Neural cell (in vitro differentiated cells): ENCODE measurements around the gene H6PD. TPM values are rescaled to one million over a fixed set of nuclear protein-coding genes. Genes with fewer than 3 reads are reported as not detected.

Source experiments
- H2AFZ ChIP-seq: fragments of 200-600, 300-800 bp; sonication (generic), shearing (Covaris generic); 2 replicates; pipeline ENCODE4 v1.6.0; 2014; ENCODE audit warnings: low read depth, mild to moderate bottlenecking, antibody characterized with exemption, low read length, moderate library complexity
- H3F3A ChIP-seq: fragments of 200-600 bp; shearing (Covaris generic); 2 replicates; pipeline ENCODE4 v1.6.1; 2016; ENCODE audit warnings: mild to moderate bottlenecking, moderate library complexity, mixed read lengths, antibody characterized with exemption, low read length; ENCODE audit not compliant: insufficient read depth, poor library complexity, severe bottlenecking
- H3K27ac ChIP-seq: fragments of 200-600, 300-800 bp; sonication (generic), shearing (Covaris generic); 2 replicates; pipeline ENCODE4 v1.5.1; 2014; ENCODE audit warnings: mild to moderate bottlenecking, low read length, moderate library complexity
- H3K27me3 ChIP-seq: fragments of 300-800, 200-600 bp; sonication (generic), shearing (Covaris generic); 2 replicates; pipeline ENCODE4 v1.6.0; 2014; ENCODE audit warnings: mild to moderate bottlenecking, low read depth, low read length, moderate library complexity; ENCODE audit not compliant: insufficient read depth
- H3K36me3 ChIP-seq: fragments of 300-800, 200-600 bp; sonication (generic), shearing (Covaris generic); 2 replicates; pipeline ENCODE4 v1.5.1; 2014; ENCODE audit warnings: mild to moderate bottlenecking, antibody characterized with exemption, low read length, moderate library complexity; ENCODE audit not compliant: insufficient read depth
- H3K4me2 ChIP-seq: fragments of 300-800, 200-600 bp; sonication (generic), shearing (Covaris generic); 2 replicates; pipeline ENCODE4 v1.6.0; 2014; ENCODE audit warnings: mild to moderate bottlenecking, low read length
- H3K4me3 ChIP-seq: fragments of 300-800, 200-600 bp; sonication (generic), shearing (Covaris generic); 2 replicates; pipeline ENCODE4 v1.5.1; 2014; ENCODE audit warnings: mild to moderate bottlenecking, low read length, moderate library complexity
- H3K79me2 ChIP-seq: fragments of 200-600 bp; shearing (Covaris generic); replicated peaks from 2 replicates; pipeline ENCODE4 v1.6.0; 2014; ENCODE audit warnings: mild to moderate bottlenecking, low read length, moderate library complexity; ENCODE audit not compliant: insufficient read depth
- H3K9ac ChIP-seq: fragments of 300-800, 200-600 bp; sonication (generic), shearing (Covaris generic); 2 replicates; pipeline ENCODE4 v1.6.1; 2016; ENCODE audit warnings: mild to moderate bottlenecking, low read length, mixed read lengths
- H3K9me2 ChIP-seq: fragments of 200-600 bp; shearing (Covaris generic); 2 replicates; pipeline ENCODE4 v1.6.1; 2016; ENCODE audit warnings: mild to moderate bottlenecking, low read length, mixed read lengths; ENCODE audit not compliant: insufficient read depth
- H3K9me3 ChIP-seq: fragments of 200-600, 300-800 bp; sonication (generic), shearing (Covaris generic); 2 replicates; pipeline ENCODE4 v1.6.1; 2016; ENCODE audit warnings: mild to moderate bottlenecking, mixed run types, low read length, moderate library complexity, mixed read lengths
- H4K20me1 ChIP-seq: fragments of 200-600 bp; shearing (Covaris generic); 2 replicates; pipeline ENCODE4 v1.6.1; 2016; ENCODE audit warnings: mild to moderate bottlenecking, mixed run types; ENCODE audit not compliant: insufficient read depth
- CTCF ChIP-seq: fragments of 450-650 bp; IDR thresholded peaks from 2 replicates; pipeline ENCODE4 v1.5.1; 2014; ENCODE audit warnings: antibody characterized with exemption, mild to moderate bottlenecking, moderate library complexity; ENCODE audit not compliant: poor library complexity, severe bottlenecking
- EP300 ChIP-seq: fragments of 450-650 bp; conservative IDR thresholded peaks from 2 replicates; pipeline ENCODE4 v1.6.1; 2014; ENCODE audit warnings: antibody characterized with exemption, mild to moderate bottlenecking, moderate library complexity; ENCODE audit not compliant: poor library complexity, severe bottlenecking
- EZH2 ChIP-seq: fragments of 200-600, 300-800 bp; shearing (Covaris generic), sonication (generic); IDR thresholded peaks from 2 replicates; pipeline ENCODE4 v1.6.1; 2014; ENCODE audit warnings: antibody characterized with exemption, low read length, borderline replicate concordance, mild to moderate bottlenecking; ENCODE audit not compliant: insufficient read depth, poor library complexity, severe bottlenecking
- MXI1 ChIP-seq: fragments of 450-650 bp; conservative IDR thresholded peaks from 2 replicates; pipeline ENCODE4 v1.6.1; 2014; ENCODE audit warnings: antibody characterized with exemption, mild to moderate bottlenecking; ENCODE audit not compliant: poor library complexity, severe bottlenecking
- POLR2AphosphoS5 ChIP-seq: IDR thresholded peaks from 2 replicates; pipeline ENCODE4 v1.6.1; 2012
- RAD21 ChIP-seq: fragments of 450-650 bp; conservative IDR thresholded peaks from 2 replicates; pipeline ENCODE4 v1.6.1; 2014; ENCODE audit warnings: antibody characterized with exemption, mild to moderate bottlenecking, moderate library complexity
- REST ChIP-seq: IDR thresholded peaks from 2 replicates; pipeline ENCODE4 v1.6.1; 2012; ENCODE audit warnings: borderline replicate concordance
- SMC3 ChIP-seq: fragments of 450-650 bp; conservative IDR thresholded peaks from 2 replicates; pipeline ENCODE4 v1.6.1; 2014; ENCODE audit warnings: antibody characterized with exemption, mild to moderate bottlenecking, moderate library complexity; ENCODE audit not compliant: poor library complexity
- TAF1 ChIP-seq: IDR thresholded peaks from 2 replicates; pipeline ENCODE4 v1.6.1; 2012; ENCODE audit warnings: low read depth
- polyA plus RNA-seq: library from polyadenylated mRNA; depleted of rRNA; stranded (reverse); fragments of >200 nt; gene quantifications from 2 replicates; pipeline ENCODE4 v1.2.3, GENCODE V29; 2014

Gene H6PD
- polyA plus RNA-seq, 1 donor from 2014 or later, result 4.6 TPM

- Histone ChIP-seq H3K9me3 (no peaks in the 10 kb centered on the region), H2AFZ (no peak overlapping the region), H3F3A (no peaks in the 10 kb centered on the region), H3K4me2 (no peak overlapping the region), H3K9ac (no peak overlapping the region), H3K27me3 (no peaks in the 10 kb centered on the region), H3K9me2 (no peaks in the 10 kb centered on the region), H3K4me3 (no peak overlapping the region), H3K27ac (no peak overlapping the region), H3K36me3 (no peaks in the 10 kb centered on the region), H4K20me1 (no peaks in the 10 kb centered on the region), H3K79me2 (no peaks in the 10 kb centered on the region)
- TF ChIP-seq SMC3 (no peak), POLR2AphosphoS5 (no peak), MXI1 (no peak), RAD21 (no peak), EZH2 (no peak), REST (no peak), CTCF (no peak), TAF1 (no peak), EP300 (no peak)
Observed at GRCh38 chr1:9282696-9282955, 48.1 kb downstream of the H6PD start.

- H3K9me3 ChIP-seq, result peaks cover 4% of the 10 kb centered on the region
- no peaks in the 10 kb centered on the region for H3K79me2 ChIP-seq
- no peak overlapping the region for H3K4me2 ChIP-seq
- TF ChIP-seq MXI1 (no peak), TAF1 (no peak), RAD21 (no peak), SMC3 (no peak), REST (no peak), CTCF (no peak), EP300 (no peak), POLR2AphosphoS5 (no peak), EZH2 (no peak)
- H3K27me3 ChIP-seq, result no peaks in the 10 kb centered on the region
- no peaks in the 10 kb centered on the region for H3F3A ChIP-seq
- H3K4me3 ChIP-seq, result no peak overlapping the region
- H2AFZ ChIP-seq, result no peak overlapping the region
- H3K27ac ChIP-seq, result no peak overlapping the region
- H3K9me2 ChIP-seq, result no peaks in the 10 kb centered on the region
- H3K9ac ChIP-seq, result no peak overlapping the region
- H4K20me1 ChIP-seq, result no peaks in the 10 kb centered on the region
- H3K36me3 ChIP-seq, result no peaks in the 10 kb centered on the region
Observed at GRCh38 chr1:9284061-9284460, 49.5 kb downstream of the H6PD start.
